Measurements from ENCODE around the gene WWC1. TPM values are rescaled to one million over a fixed set of nuclear protein-coding genes. Genes with fewer than 3 reads are reported as not detected.

WWC1 gene
- total RNA-seq, 1 experiment from 2014 or later, result 108 TPM

GRCh38 chr5:168400429-168401220, 109.2 kb downstream of the WWC1 start:
- H3K27me3 ChIP-seq (replicated peaks; ENCODE audit: control insufficient read depth, insufficient read depth, low read length), result no peaks in the 10 kb centered on the region
- no peak for DNase-seq
- H3K9me3 ChIP-seq, result no peaks in the 10 kb centered on the region
- CTCF ChIA-PET, result no interaction called here
- no peak overlapping the region for H3K4me3 ChIP-seq (ENCODE audit: low read depth, low read length)
- Mint-ChIP-seq H3K9me3 (ENCODE audit: unreplicated experiment) (no peaks in the 10 kb centered on the region), H3K4me3 (ENCODE audit: unreplicated experiment) (no peak overlapping the region), H3K27ac (ENCODE audit: unreplicated experiment) (no peak overlapping the region), H3K4me1 (ENCODE audit: low read depth, unreplicated experiment) (peaks cover 27% of the 10 kb centered on the region), H3K36me3 (ENCODE audit: insufficient read depth, unreplicated experiment) (peaks cover 85% of the 10 kb centered on the region), H3K27me3 (ENCODE audit: insufficient read depth, unreplicated experiment) (no peaks in the 10 kb centered on the region)
- no peaks in the 10 kb centered on the region for H3K4me1 ChIP-seq
- peaks cover 1% of the 10 kb centered on the region for H3K36me3 ChIP-seq (ENCODE audit: control insufficient read depth, insufficient read depth, low read length)
- POLR2A ChIA-PET, result no interaction called here
- BruUV-seq (replicated peaks), result no TSS peak
- intact Hi-C loops (cut with micrococcal nuclease; ENCODE audit: unreplicated experiment), result no loop called here
- TF ChIP-seq, protein P1, sequence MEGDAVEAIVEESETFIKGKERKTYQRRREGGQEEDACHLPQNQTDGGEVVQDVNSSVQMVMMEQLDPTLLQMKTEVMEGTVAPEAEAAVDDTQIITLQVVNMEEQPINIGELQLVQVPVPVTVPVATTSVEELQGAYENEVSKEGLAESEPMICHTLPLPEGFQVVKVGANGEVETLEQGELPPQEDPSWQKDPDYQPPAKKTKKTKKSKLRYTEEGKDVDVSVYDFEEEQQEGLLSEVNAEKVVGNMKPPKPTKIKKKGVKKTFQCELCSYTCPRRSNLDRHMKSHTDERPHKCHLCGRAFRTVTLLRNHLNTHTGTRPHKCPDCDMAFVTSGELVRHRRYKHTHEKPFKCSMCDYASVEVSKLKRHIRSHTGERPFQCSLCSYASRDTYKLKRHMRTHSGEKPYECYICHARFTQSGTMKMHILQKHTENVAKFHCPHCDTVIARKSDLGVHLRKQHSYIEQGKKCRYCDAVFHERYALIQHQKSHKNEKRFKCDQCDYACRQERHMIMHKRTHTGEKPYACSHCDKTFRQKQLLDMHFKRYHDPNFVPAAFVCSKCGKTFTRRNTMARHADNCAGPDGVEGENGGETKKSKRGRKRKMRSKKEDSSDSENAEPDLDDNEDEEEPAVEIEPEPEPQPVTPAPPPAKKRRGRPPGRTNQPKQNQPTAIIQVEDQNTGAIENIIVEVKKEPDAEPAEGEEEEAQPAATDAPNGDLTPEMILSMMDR (IDR thresholded peaks at IDR 0.05; ENCODE audit: insufficient read depth in 1 of 2, low read depth in 1 of 2, low read length in 1 of 2, severe bottlenecking in 1 of 2, unreplicated experiment in 1 of 2), result no peak

- POLR2A ChIA-PET, result no interaction called here
- Mint-ChIP-seq H3K36me3 (ENCODE audit: insufficient read depth, unreplicated experiment) (peaks cover 85% of the 10 kb centered on the region), H3K27ac (ENCODE audit: unreplicated experiment) (no peak overlapping the region), H3K27me3 (ENCODE audit: insufficient read depth, unreplicated experiment) (no peaks in the 10 kb centered on the region), H3K9me3 (ENCODE audit: unreplicated experiment) (no peaks in the 10 kb centered on the region), H3K4me3 (ENCODE audit: unreplicated experiment) (no peak overlapping the region), H3K4me1 (ENCODE audit: low read depth, unreplicated experiment) (peaks cover 27% of the 10 kb centered on the region)
- no peaks in the 10 kb centered on the region for H3K9me3 ChIP-seq
- CTCF ChIA-PET, result interaction anchor here (0.5 kb wide), 1 partner anchor 106 kb away, joined by 3 read pairs; no protein-coding TSS in a partner anchor
- no peaks in the 10 kb centered on the region for H3K27me3 ChIP-seq (replicated peaks; ENCODE audit: control insufficient read depth, insufficient read depth, low read length)
- no peaks in the 10 kb centered on the region for H3K4me1 ChIP-seq
- H3K4me3 ChIP-seq (ENCODE audit: low read depth, low read length), result no peak overlapping the region
- intact Hi-C loops (cut with micrococcal nuclease; ENCODE audit: unreplicated experiment), result no loop called here
- peaks cover 1% of the 10 kb centered on the region for H3K36me3 ChIP-seq (ENCODE audit: control insufficient read depth, insufficient read depth, low read length)
- no peak for DNase-seq
- TF ChIP-seq, protein P1 (IDR thresholded peaks at IDR 0.05; ENCODE audit: insufficient read depth in 1 of 2, low read depth in 1 of 2, low read length in 1 of 2, severe bottlenecking in 1 of 2, unreplicated experiment in 1 of 2), result no peak
- BruUV-seq (replicated peaks), result no TSS peak
These were observed 109.8 kb downstream of the WWC1 start for GRCh38 chr5:168401226-168401625.

DNA sequence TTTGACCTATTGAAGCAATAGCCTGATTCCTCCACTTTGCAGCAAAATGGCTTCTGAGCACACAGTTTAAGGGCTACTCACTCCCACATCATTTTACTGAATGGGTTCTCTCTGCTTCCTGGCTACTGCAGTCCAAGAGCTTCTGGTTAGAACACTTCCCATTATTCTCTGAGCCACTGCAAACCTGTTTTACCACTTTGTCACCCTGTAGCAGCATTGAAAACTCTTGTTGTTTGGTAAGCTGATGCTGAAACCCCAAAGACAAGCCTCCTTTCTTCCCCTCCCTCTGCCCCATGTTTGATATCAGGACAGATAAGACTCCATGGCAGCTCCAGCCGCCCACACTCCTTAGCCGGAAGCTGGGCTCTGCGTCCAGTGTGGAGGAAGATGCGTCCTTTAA, 110.4 kb downstream of the WWC1 start:
- no peaks in the 10 kb centered on the region for H3K9me3 Mint-ChIP-seq (ENCODE audit: unreplicated experiment)
- ChIA-PET CTCF (interaction anchor here (0.5 kb wide), 1 partner anchor 106 kb away, joined by 3 read pairs; no protein-coding TSS in a partner anchor), POLR2A (no interaction called here)
- Histone ChIP-seq H3K27me3 (replicated peaks; ENCODE audit: control insufficient read depth, insufficient read depth, low read length) (no peaks in the 10 kb centered on the region), H3K4me1 (no peaks in the 10 kb centered on the region), H3K9me3 (no peaks in the 10 kb centered on the region), H3K36me3 (ENCODE audit: control insufficient read depth, insufficient read depth, low read length) (peaks cover 1% of the 10 kb centered on the region), H3K4me3 (ENCODE audit: low read depth, low read length) (no peak overlapping the region)
- H3K36me3 Mint-ChIP-seq (ENCODE audit: insufficient read depth, unreplicated experiment), result peaks cover 82% of the 10 kb centered on the region
- peaks cover 27% of the 10 kb centered on the region for H3K4me1 Mint-ChIP-seq (ENCODE audit: low read depth, unreplicated experiment)
- H3K27ac Mint-ChIP-seq (ENCODE audit: unreplicated experiment), result no peak overlapping the region
- intact Hi-C loops (cut with micrococcal nuclease; ENCODE audit: unreplicated experiment), result loop anchor here (1.0 kb wide), 1 partner anchor 37 kb away; no protein-coding TSS in a partner anchor
- no peaks in the 10 kb centered on the region for H3K27me3 Mint-ChIP-seq (ENCODE audit: insufficient read depth, unreplicated experiment)
- no TSS peak for BruUV-seq (replicated peaks)
- no peak overlapping the region for H3K4me3 Mint-ChIP-seq (ENCODE audit: unreplicated experiment)
- DNase-seq, result peak in 1 of 2 experiments; percentile 19
- TF ChIP-seq, protein P1 (IDR thresholded peaks at IDR 0.05; ENCODE audit: insufficient read depth in 1 of 2, low read depth in 1 of 2, low read length in 1 of 2, severe bottlenecking in 1 of 2, unreplicated experiment in 1 of 2), result no peak

Measured in Caco-2 (cell line).